Glutamatergic neuron (in vitro differentiated cells): ENCODE results near the gene DIRAS3. TPM values are rescaled to one million over a fixed set of nuclear protein-coding genes. Genes with fewer than 3 reads are reported as not detected.

Experiments
- DNase-seq: peaks from one replicate; pipeline ENCODE4 v3.0.0; 2022
- H3K27ac Mint-ChIP-seq: one replicate; pipeline ENCODE4 v1.8.0; 2020; ENCODE audit warnings: mild to moderate bottlenecking, mixed read lengths, inconsistent platforms; ENCODE audit not compliant: unreplicated experiment
- H3K27me3 Mint-ChIP-seq: one replicate; pipeline ENCODE4 v1.8.0; 2020; ENCODE audit warnings: mild to moderate bottlenecking, moderate library complexity, mixed read lengths, inconsistent platforms; ENCODE audit not compliant: unreplicated experiment
- H3K36me3 Mint-ChIP-seq: one replicate; pipeline ENCODE4 v1.8.0; 2020; ENCODE audit warnings: mild to moderate bottlenecking, mixed read lengths, inconsistent platforms; ENCODE audit not compliant: unreplicated experiment
- H3K4me1 Mint-ChIP-seq: one replicate; pipeline ENCODE4 v1.8.0; 2020; ENCODE audit warnings: mild to moderate bottlenecking, low read depth, mixed read lengths, inconsistent platforms; ENCODE audit not compliant: unreplicated experiment
- H3K4me3 Mint-ChIP-seq: one replicate; pipeline ENCODE4 v1.8.0; 2020; ENCODE audit warnings: mild to moderate bottlenecking, mixed read lengths, inconsistent platforms; ENCODE audit not compliant: unreplicated experiment
- H3K9me3 Mint-ChIP-seq: one replicate; pipeline ENCODE4 v1.8.0; 2020; ENCODE audit warnings: mild to moderate bottlenecking, moderate library complexity, mixed read lengths, inconsistent platforms; ENCODE audit not compliant: unreplicated experiment
- CTCF ChIP-seq: fragments of 200-600 bp; sonication (generic); IDR thresholded peaks from one replicate; pipeline ENCODE4 v1.5.0; 2021; ENCODE audit not compliant: partially characterized antibody, unreplicated experiment
- total RNA-seq: library from RNA; stranded (reverse); fragmentation: NEBNext Ultra II Directional; extraction: Animal tissue kit (Norgen Biotek cat#: 25700); gene quantifications from one replicate; pipeline ENCODE4 v1.2.1, GENCODE V29; 2021; ENCODE audit not compliant: unreplicated experiment

DIRAS3 gene
- total RNA-seq, 1 donor from 2014 or later, result not detected

GRCh38 chr1:68046423-68046822, 4.0 kb downstream of the DIRAS3 start:
- no peak overlapping the region for H3K27ac Mint-ChIP-seq
- H3K36me3 Mint-ChIP-seq, result no peaks in the 10 kb centered on the region
- no peaks in the 10 kb centered on the region for H3K9me3 Mint-ChIP-seq
- no peak for TF ChIP-seq CTCF
- H3K27me3 Mint-ChIP-seq, result peaks cover 2% of the 10 kb centered on the region
- no peaks in the 10 kb centered on the region for H3K4me1 Mint-ChIP-seq
- DNase-seq, result no peak
- no peak overlapping the region for H3K4me3 Mint-ChIP-seq

GRCh38 chr1:68045511-68046180, 4.8 kb downstream of the DIRAS3 start:
- Mint-ChIP-seq H3K4me1 (no peaks in the 10 kb centered on the region), H3K4me3 (no peak overlapping the region), H3K36me3 (no peaks in the 10 kb centered on the region), H3K9me3 (no peaks in the 10 kb centered on the region), H3K27ac (no peak overlapping the region), H3K27me3 (peaks cover 2% of the 10 kb centered on the region)
- TF ChIP-seq CTCF, result no peak
- no peak for DNase-seq

GRCh38 chr1:68043443-68044090, 6.9 kb downstream of the DIRAS3 start:
- H3K27me3 Mint-ChIP-seq, result peaks cover 3% of the 10 kb centered on the region
- H3K36me3 Mint-ChIP-seq, result no peaks in the 10 kb centered on the region
- no peak for DNase-seq
- TF ChIP-seq CTCF, result no peak
- H3K4me1 Mint-ChIP-seq, result no peaks in the 10 kb centered on the region
- no peak overlapping the region for H3K27ac Mint-ChIP-seq
- no peaks in the 10 kb centered on the region for H3K9me3 Mint-ChIP-seq
- no peak overlapping the region for H3K4me3 Mint-ChIP-seq

- Mint-ChIP-seq H3K27ac (no peak overlapping the region), H3K4me1 (no peaks in the 10 kb centered on the region), H3K9me3 (no peaks in the 10 kb centered on the region), H3K36me3 (no peaks in the 10 kb centered on the region), H3K27me3 (peaks cover 1% of the 10 kb centered on the region), H3K4me3 (no peak overlapping the region)
- DNase-seq, result no peak
- TF ChIP-seq CTCF, result no peak
Observed at GRCh38 chr1:68036946-68037345, 13.5 kb downstream of the DIRAS3 start.

- H3K27me3 Mint-ChIP-seq, result no peaks in the 10 kb centered on the region
- DNase-seq, result no peak
- H3K27ac Mint-ChIP-seq, result no peak overlapping the region
- H3K4me3 Mint-ChIP-seq, result no peak overlapping the region
- H3K4me1 Mint-ChIP-seq, result no peaks in the 10 kb centered on the region
- no peaks in the 10 kb centered on the region for H3K36me3 Mint-ChIP-seq
- no peak for TF ChIP-seq CTCF
- no peaks in the 10 kb centered on the region for H3K9me3 Mint-ChIP-seq
Observed at GRCh38 chr1:68029444-68029843, 21.0 kb downstream of the DIRAS3 start.
